A549 (cell line): ENCODE data around the gene SP140L. TPM values are rescaled to one million over a fixed set of nuclear protein-coding genes. Genes with fewer than 3 reads are reported as not detected.
"Not testable (repeated sequence)": the region's sequence is repeated elsewhere in the genome, so short reads cannot be mapped to it uniquely, and the experiment has no call there.

ENCODE experiments used
- ATAC-seq, 2 experiments: fragments of 200-7000 bp in 1 of 2; fragments of >200 bp in 1 of 2; cut with Nextera tagmentation in 1 of 2; cut with Tn5 transposase in 1 of 2; 3 replicates each; pipeline versions ENCODE4 v1.8.0 to v1.9.1; 2018 to 2020; ENCODE audit warnings: mild to moderate bottlenecking in 1 of 2, moderate library complexity in 1 of 2
- CTCF ChIA-PET: fragments of 300-600 bp; sonication (Branson Sonifier 250); formaldehyde crosslinking; extraction: SDS; loops from one replicate; lab custom pipeline; 2021; ENCODE audit warnings: antibody characterized with exemption, inconsistent platforms; lab: Yijun Ruan, JAX
- POLR2A ChIA-PET: fragments of 350-600 bp; formaldehyde crosslinking; extraction: SDS; loops from one replicate; lab custom pipeline; 2021; ENCODE audit warnings: antibody characterized with exemption, inconsistent platforms; lab: Yijun Ruan, JAX
- DNase-seq, 2 experiments: peaks; one replicate each; pipeline versions ENCODE4 v3.0.0 to v3.0.0-alpha.2; 2011 to 2016; ENCODE audit warnings: low read depth in 1 of 2, low spot score in 1 of 2
- FAIRE-seq: peaks from 2 replicates; lab custom pipeline; 2011; peaks lifted over from hg19 to GRCh38; lab: Jason Lieb, UNC
- H3K27ac ChIP-seq, 2 experiments: fragments of >200 bp; sonication (Bioruptor Twin); formaldehyde crosslinking; 3 replicates each; pipeline ENCODE4 v1.5.1; 2016 to 2017
- H3K4me1 ChIP-seq: fragments of >200 bp; sonication (Bioruptor Twin); formaldehyde crosslinking; 3 replicates; pipeline ENCODE4 v1.6.1; 2016
- H3K4me2 ChIP-seq: fragments of >200 bp; sonication (Bioruptor Twin); formaldehyde crosslinking; 3 replicates; pipeline ENCODE4 v1.6.1; 2016
- H3K4me3 ChIP-seq: fragments of >200 bp; sonication (Bioruptor Twin); formaldehyde crosslinking; 3 replicates; pipeline ENCODE4 v1.5.1; 2016
- H3K9me3 ChIP-seq: fragments of >200 bp; sonication (Bioruptor Twin); formaldehyde crosslinking; 3 replicates; pipeline ENCODE4 v1.6.1; 2016
- CBX2 ChIP-seq: fragments of 200-600 bp; sonication (generic); IDR thresholded peaks from 2 replicates; pipeline ENCODE4 v1.6.1; 2016; ENCODE audit warnings: low read depth, mild to moderate bottlenecking, borderline replicate concordance
- CEBPB ChIP-seq, 2 experiments: fragments of >200 bp in 1 of 2; sonication (Bioruptor Twin) in 1 of 2; formaldehyde crosslinking in 1 of 2; IDR thresholded peaks; 2 replicates each; pipeline ENCODE4 v1.6.1; 2012 to 2016
- E2F6 ChIP-seq: IDR thresholded peaks from 2 replicates; pipeline ENCODE4 v1.6.1; 2012; ENCODE audit warnings: low read depth, borderline replicate concordance
- EHMT2 ChIP-seq: fragments of 200-600 bp; sonication (generic); IDR thresholded peaks from 2 replicates; pipeline ENCODE4 v1.6.1; 2016; ENCODE audit warnings: antibody characterized with exemption, low read depth, mild to moderate bottlenecking, moderate library complexity
- FOSB ChIP-seq: fragments of 250-450 bp; sonication (Bioruptor Pico); IDR thresholded peaks from 2 replicates; pipeline ENCODE4 v1.5.0; 2020; ENCODE audit warnings: mild to moderate bottlenecking, moderate library complexity
- FOSL2 ChIP-seq, 2 experiments: fragments of 450-650 bp in 1 of 2; fragments of >200 bp in 1 of 2; sonication (Bioruptor Twin) in 1 of 2; formaldehyde crosslinking; IDR thresholded peaks; 2 replicates each; pipeline versions ENCODE4 v1.5.0 to v1.6.1; 2016 to 2020; ENCODE audit warnings: mild to moderate bottlenecking in 1 of 2, moderate library complexity in 1 of 2
- GATA3 ChIP-seq: IDR thresholded peaks from 2 replicates; pipeline ENCODE4 v1.6.1; 2012; ENCODE audit warnings: borderline replicate concordance
- HDAC2 ChIP-seq: fragments of 200-600 bp; sonication (generic); IDR thresholded peaks from 2 replicates; pipeline ENCODE4 v1.6.1; 2016
- HMGXB4 ChIP-seq: fragments of 250-450 bp; sonication (Bioruptor Pico); IDR thresholded peaks from 2 replicates; pipeline ENCODE4 v1.5.0; 2021; ENCODE audit warnings: mild to moderate bottlenecking, moderate library complexity, borderline replicate concordance
- HOXB5 ChIP-seq: fragments of 250-450 bp; sonication (Bioruptor Pico); IDR thresholded peaks from 2 replicates; pipeline ENCODE4 v1.5.0; 2020; ENCODE audit warnings: mild to moderate bottlenecking, moderate library complexity
- KDM5A ChIP-seq: fragments of 200-600 bp; sonication (generic); IDR thresholded peaks from 2 replicates; pipeline ENCODE4 v1.6.1; 2016; ENCODE audit warnings: antibody characterized with exemption, mild to moderate bottlenecking
- MAZ ChIP-seq: fragments of 150-350 bp; IDR thresholded peaks from 2 replicates; pipeline ENCODE4 v1.6.1; 2014; ENCODE audit warnings: antibody characterized with exemption, low read depth, low read length, borderline replicate concordance
- NFE2L2 ChIP-seq: fragments of 150-350 bp; conservative IDR thresholded peaks from 2 replicates; pipeline ENCODE4 v1.6.1; 2014; ENCODE audit warnings: low read length
- PHF8 ChIP-seq: fragments of 200-600 bp; sonication (generic); IDR thresholded peaks from 2 replicates; pipeline ENCODE4 v1.6.1; 2016; ENCODE audit warnings: low read depth, mild to moderate bottlenecking, antibody characterized with exemption, moderate library complexity, borderline replicate concordance
- RARB ChIP-seq: fragments of 250-450 bp; sonication (Bioruptor Pico); IDR thresholded peaks from 2 replicates; pipeline ENCODE4 v1.8.0; 2021; ENCODE audit warnings: mild to moderate bottlenecking, moderate library complexity
- REST ChIP-seq: fragments of 200-600 bp; sonication (generic); IDR thresholded peaks from 2 replicates; pipeline ENCODE4 v1.6.1; 2016; ENCODE audit warnings: antibody characterized with exemption, mild to moderate bottlenecking, moderate library complexity
- RFX5 ChIP-seq: fragments of 450-650 bp; IDR thresholded peaks from 2 replicates; pipeline ENCODE4 v1.7.1; 2014; ENCODE audit warnings: antibody characterized with exemption, mild to moderate bottlenecking, moderate library complexity
- RNF2 ChIP-seq: fragments of 200-600 bp; sonication (generic); IDR thresholded peaks from 2 replicates; pipeline ENCODE4 v1.6.1; 2016; ENCODE audit warnings: low read depth, mild to moderate bottlenecking, antibody characterized with exemption, moderate library complexity, borderline replicate concordance
- SMC3 ChIP-seq: fragments of >200 bp; sonication (Bioruptor Twin); formaldehyde crosslinking; IDR thresholded peaks from 3 replicates; pipeline ENCODE4 v1.6.1; 2018; ENCODE audit warnings: inconsistent platforms
- ZC3H11A ChIP-seq: fragments of 450-650 bp; IDR thresholded peaks from 2 replicates; pipeline ENCODE4 v1.6.1; 2014; ENCODE audit warnings: antibody characterized with exemption, mild to moderate bottlenecking
- WGBS: methylation state at CpG from one replicate; pipeline ENCODE4 v1.1.6; 2017; ENCODE audit errors: missing lambda C conversion rate; 5-methylcytosine and 5-hydroxymethylcytosine counted together
- polyA plus RNA-seq, 4 experiments: library from polyadenylated mRNA; depleted of rRNA in 3 of 4; stranded (reverse); fragments of >200 nt; fragmentation: RNase III in 1 of 4; extraction: RNeasy Plus Mini Kit Qiagen cat#74134 plus additional on column Dnase treatment in 1 of 4; gene quantifications; 2 replicates in 3 of 4; 3 replicates in 1 of 4; pipeline ENCODE4 v1.2.3, GENCODE V29; 2011 to 2017

Gene SP140L
- polyA plus RNA-seq, 2 of the 4 experiments (the other 2 are of a cell fraction), result 1.7 to 2.5 TPM

- CTCF ChIA-PET, result not testable (repeated sequence)
These were observed 37.7 kb upstream of the SP140L start for GRCh38 chr2:230289311-230289710.

GRCh38 chr2:230295192-230295591 is 31.8 kb upstream of the SP140L start:
- Histone ChIP-seq H3K4me2 (no peak overlapping the region), H3K27ac (no peak overlapping the region), H3K4me1 (no peaks in the 10 kb centered on the region), H3K9me3 (no peaks in the 10 kb centered on the region)
- DNase-seq (no peak), FAIRE-seq (no peak), ATAC-seq (no peak)
- CTCF ChIA-PET, result no interaction called here
- POLR2A ChIA-PET, result interaction anchor here (0.6 kb wide), 1 partner anchor 420 kb away, joined by 3 read pairs; no protein-coding TSS in a partner anchor
- WGBS, result 18% methylated on average over 6 of the region's 6 CpGs
- TF ChIP-seq RNF2 (no peak), ZC3H11A (no peak), CBX2 (no peak), NFE2L2 (no peak), EHMT2 (no peak), MAZ (no peak), GATA3 (no peak), RARB (CRISPR knock-in tag) (no peak), FOSL2 (IDR thresholded peaks at IDR 0.05) (no peak), FOSL2 (CRISPR knock-in tag; IDR thresholded peaks at IDR 0.05) (no peak), FOSB (CRISPR knock-in tag) (no peak), PHF8 (no peak), KDM5A (no peak), HOXB5 (CRISPR knock-in tag) (no peak), HDAC2 (no peak)
- TF ChIP-seq, all 56 proteins: peak for 0
- no peak overlapping the region for H3K4me3 ChIP-seq

More at GRCh38 chr2:230289311-230289710, 37.7 kb upstream of the SP140L start:
- not testable (repeated sequence) for H3K4me3 ChIP-seq
- TF ChIP-seq REST (peak; percentile 92), EHMT2 (peak; percentile 70; the same call in 1 of the 2 replicates)
- TF ChIP-seq, all 56 proteins: peak for 2; not testable (repeated sequence) for 54
- 73% methylated on average over 4 of the region's 4 CpGs for WGBS
- ATAC-seq, H3K4me1 ChIP-seq, FAIRE-seq, H3K4me2 ChIP-seq, H3K9me3 ChIP-seq, POLR2A ChIA-PET, H3K27ac ChIP-seq: not testable (repeated sequence)
- DNase-seq, result peak in 1 of 2 experiments; percentile 10

- FAIRE-seq, result no peak
- CTCF ChIA-PET, result no interaction called here
- ATAC-seq, result no peak
These were observed 30.1 kb upstream of the SP140L start for GRCh38 chr2:230296917-230297316.

More at GRCh38 chr2:230296917-230297316, 30.1 kb upstream of the SP140L start:
- no peak overlapping the region for H3K4me2 ChIP-seq
- H3K4me3 ChIP-seq, result no peak overlapping the region
- no peaks in the 10 kb centered on the region for H3K4me1 ChIP-seq
- TF ChIP-seq SMC3, result no peak
- TF ChIP-seq RFX5, result no peak
- TF ChIP-seq HDAC2, result no peak
- TF ChIP-seq HMGXB4 (CRISPR knock-in tag), result no peak
- TF ChIP-seq FOSB (CRISPR knock-in tag), result no peak
- no peak for TF ChIP-seq REST
- no peak for TF ChIP-seq RARB (CRISPR knock-in tag)
- no peak for TF ChIP-seq MAZ
- no peak for TF ChIP-seq CEBPB (IDR thresholded peaks at IDR 0.05)
- TF ChIP-seq E2F6, result no peak
- TF ChIP-seq, all 56 proteins: peak for 0
- H3K9me3 ChIP-seq, result no peaks in the 10 kb centered on the region
- POLR2A ChIA-PET, result no interaction called here
- DNase-seq, result no peak
- no peak overlapping the region for H3K27ac ChIP-seq
